ENCODE results near the gene TMEM134. TPM values are rescaled to one million over a fixed set of nuclear protein-coding genes. Genes with fewer than 3 reads are reported as not detected.

The TMEM134 gene
- total RNA-seq, 4 donors from 2014 or later = 80.0 to 126 (median 86.1) TPM

DNA sequence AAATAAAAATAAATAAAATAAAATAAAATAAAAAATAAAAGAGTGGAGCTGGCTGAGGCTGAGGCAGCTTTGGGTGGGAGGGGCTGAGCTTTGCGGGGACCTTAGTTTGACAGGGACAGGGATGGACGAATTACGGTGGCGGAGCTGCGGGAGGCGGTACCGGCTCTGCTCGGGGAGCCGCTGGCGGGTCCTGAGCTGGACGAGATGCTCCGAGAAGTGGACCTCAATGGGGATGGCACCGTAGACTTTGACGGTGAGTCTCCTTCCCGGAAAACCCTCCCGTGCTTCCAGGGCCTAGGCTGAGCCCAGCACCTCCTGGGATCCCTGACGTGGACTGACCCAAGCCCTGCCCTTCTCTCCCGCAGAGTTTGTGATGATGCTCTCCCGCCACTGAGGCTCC lies 10.8 kb downstream of the TMEM134 start:
- DNase-seq = no peak

DNA sequence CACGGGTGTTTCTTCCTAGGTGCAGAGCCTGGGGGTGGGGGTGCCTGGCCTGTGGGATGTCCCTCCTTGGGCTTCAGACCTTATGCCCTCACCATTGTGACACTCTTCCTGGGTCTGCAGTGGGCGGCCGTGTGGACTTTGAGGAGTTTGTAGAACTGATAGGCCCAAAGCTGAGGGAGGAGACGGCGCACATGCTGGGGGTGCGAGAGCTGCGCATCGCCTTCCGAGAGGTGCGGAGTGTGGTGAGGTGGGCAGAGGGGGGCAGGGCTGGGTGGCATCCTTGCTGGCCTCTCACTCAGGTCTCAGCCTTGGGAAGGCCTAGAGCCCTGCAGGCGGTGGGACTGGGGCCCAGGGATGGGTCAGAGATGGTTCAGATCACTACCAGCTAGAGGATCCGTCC lies 11.6 kb downstream of the TMEM134 start:
- H3K27ac ChIP-seq = no peak overlapping the region
- H3K4me1 ChIP-seq = peaks cover 0 to 12% (median 0%) of the 10 kb centered on the region in 4 donors
- no peaks in the 10 kb centered on the region for H3K36me3 ChIP-seq
- H3K4me3 ChIP-seq = no peak overlapping the region
- no peaks in the 10 kb centered on the region for H3K9me3 ChIP-seq
- no peak for TF ChIP-seq POLR2A (IDR thresholded peaks at IDR 0.05)
- TF ChIP-seq, protein P1, sequence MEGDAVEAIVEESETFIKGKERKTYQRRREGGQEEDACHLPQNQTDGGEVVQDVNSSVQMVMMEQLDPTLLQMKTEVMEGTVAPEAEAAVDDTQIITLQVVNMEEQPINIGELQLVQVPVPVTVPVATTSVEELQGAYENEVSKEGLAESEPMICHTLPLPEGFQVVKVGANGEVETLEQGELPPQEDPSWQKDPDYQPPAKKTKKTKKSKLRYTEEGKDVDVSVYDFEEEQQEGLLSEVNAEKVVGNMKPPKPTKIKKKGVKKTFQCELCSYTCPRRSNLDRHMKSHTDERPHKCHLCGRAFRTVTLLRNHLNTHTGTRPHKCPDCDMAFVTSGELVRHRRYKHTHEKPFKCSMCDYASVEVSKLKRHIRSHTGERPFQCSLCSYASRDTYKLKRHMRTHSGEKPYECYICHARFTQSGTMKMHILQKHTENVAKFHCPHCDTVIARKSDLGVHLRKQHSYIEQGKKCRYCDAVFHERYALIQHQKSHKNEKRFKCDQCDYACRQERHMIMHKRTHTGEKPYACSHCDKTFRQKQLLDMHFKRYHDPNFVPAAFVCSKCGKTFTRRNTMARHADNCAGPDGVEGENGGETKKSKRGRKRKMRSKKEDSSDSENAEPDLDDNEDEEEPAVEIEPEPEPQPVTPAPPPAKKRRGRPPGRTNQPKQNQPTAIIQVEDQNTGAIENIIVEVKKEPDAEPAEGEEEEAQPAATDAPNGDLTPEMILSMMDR (IDR thresholded peaks at IDR 0.05) = no peak
- H3K27me3 ChIP-seq = no peaks in the 10 kb centered on the region
- no peak for DNase-seq

More for the DNA sequence above, 10.8 kb downstream of the TMEM134 start:
- no peak for TF ChIP-seq POLR2A (IDR thresholded peaks at IDR 0.05)
- TF ChIP-seq, protein P1 (IDR thresholded peaks at IDR 0.05) = no peak
- Histone ChIP-seq H3K9me3 (no peaks in the 10 kb centered on the region), H3K27me3 (no peaks in the 10 kb centered on the region), H3K4me3 (no peak overlapping the region), H3K4me1 (peaks cover 0 to 12% (median 0%) of the 10 kb centered on the region in 4 donors), H3K36me3 (no peaks in the 10 kb centered on the region), H3K27ac (peak overlapping the region in 2 of 4 donors; percentile 77 to 79)

DNA sequence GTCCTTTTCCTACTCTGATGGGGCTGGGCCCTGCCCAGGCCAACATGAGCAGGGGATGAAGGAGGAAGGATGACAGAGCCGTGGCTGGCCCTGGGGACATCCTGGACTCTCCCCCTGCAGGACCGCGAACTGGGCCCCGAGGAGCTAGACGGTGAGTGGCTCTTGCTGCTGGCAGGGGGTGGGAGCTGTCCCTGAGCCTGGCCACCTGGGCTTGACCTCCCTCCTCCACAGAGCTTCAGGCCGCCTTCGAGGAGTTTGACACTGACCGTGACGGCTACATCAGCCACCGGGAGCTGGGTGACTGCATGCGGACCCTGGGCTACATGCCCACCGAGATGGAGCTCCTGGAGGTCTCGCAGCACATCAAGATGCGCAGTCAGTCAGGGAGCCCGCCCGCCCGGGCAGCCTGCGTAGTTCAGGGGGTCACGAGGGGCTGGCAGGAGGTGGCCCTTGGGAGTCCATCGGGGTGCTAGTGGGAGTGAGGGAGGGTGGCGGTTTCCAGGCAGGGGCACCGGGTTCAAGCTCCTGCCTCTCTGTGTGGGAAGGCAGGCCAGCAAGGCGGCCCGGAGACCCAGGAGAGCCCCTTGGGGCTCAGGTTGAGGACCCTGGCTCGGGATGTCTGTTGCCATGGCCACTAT lies 12.9 kb downstream of the TMEM134 start:
- Histone ChIP-seq H3K27me3 (no peaks in the 10 kb centered on the region), H3K27ac (no peak overlapping the region), H3K4me3 (no peak overlapping the region), H3K36me3 (no peaks in the 10 kb centered on the region), H3K4me1 (peaks cover 0 to 12% (median 0%) of the 10 kb centered on the region in 4 donors), H3K9me3 (no peaks in the 10 kb centered on the region)
- no peak for TF ChIP-seq POLR2A (IDR thresholded peaks at IDR 0.05)
- TF ChIP-seq, protein P1 (IDR thresholded peaks at IDR 0.05) = no peak
- DNase-seq = no peak

DNA sequence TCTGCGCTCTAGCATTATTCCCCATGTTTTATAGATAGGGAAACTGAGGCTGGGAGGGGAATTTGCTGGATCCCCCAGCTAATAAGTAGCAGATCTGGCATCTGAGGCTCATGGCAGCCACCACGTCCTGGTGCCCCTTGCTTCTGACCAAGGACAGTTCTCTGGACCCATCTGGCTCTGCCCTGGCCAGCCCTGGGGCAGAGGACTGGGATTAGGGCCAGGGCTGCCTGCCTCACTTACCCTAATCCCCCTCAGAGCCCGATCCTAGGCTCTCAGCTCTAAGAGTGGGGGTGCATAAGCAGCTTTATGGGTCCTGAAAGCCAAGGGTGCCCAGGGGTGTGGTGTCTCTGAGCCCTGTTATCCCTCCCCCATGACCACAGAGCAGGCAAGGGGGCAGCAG lies 14.0 kb downstream of the TMEM134 start, which contains the start of gene CABP4:
TSS of gene CABP4 (plus strand) at position 301 of the 400 bp plus-strand sequence. CDS start at position 371, 70 bp downstream.
- no peaks in the 10 kb centered on the region for H3K36me3 ChIP-seq
- no peak within 1 kb of the TSS for H3K27ac ChIP-seq
- DNase-seq = no peak
- no peaks in the 10 kb centered on the region for H3K9me3 ChIP-seq
- TF ChIP-seq, protein P1 (IDR thresholded peaks at IDR 0.05) = no peak
- no peak for TF ChIP-seq POLR2A (IDR thresholded peaks at IDR 0.05)
- no peaks in the 10 kb centered on the region for H3K27me3 ChIP-seq
- no peak within 1 kb of the TSS for H3K4me3 ChIP-seq
- H3K4me1 ChIP-seq = peaks cover 0 to 6% (median 3%) of the 10 kb centered on the region in 4 donors

DNA sequence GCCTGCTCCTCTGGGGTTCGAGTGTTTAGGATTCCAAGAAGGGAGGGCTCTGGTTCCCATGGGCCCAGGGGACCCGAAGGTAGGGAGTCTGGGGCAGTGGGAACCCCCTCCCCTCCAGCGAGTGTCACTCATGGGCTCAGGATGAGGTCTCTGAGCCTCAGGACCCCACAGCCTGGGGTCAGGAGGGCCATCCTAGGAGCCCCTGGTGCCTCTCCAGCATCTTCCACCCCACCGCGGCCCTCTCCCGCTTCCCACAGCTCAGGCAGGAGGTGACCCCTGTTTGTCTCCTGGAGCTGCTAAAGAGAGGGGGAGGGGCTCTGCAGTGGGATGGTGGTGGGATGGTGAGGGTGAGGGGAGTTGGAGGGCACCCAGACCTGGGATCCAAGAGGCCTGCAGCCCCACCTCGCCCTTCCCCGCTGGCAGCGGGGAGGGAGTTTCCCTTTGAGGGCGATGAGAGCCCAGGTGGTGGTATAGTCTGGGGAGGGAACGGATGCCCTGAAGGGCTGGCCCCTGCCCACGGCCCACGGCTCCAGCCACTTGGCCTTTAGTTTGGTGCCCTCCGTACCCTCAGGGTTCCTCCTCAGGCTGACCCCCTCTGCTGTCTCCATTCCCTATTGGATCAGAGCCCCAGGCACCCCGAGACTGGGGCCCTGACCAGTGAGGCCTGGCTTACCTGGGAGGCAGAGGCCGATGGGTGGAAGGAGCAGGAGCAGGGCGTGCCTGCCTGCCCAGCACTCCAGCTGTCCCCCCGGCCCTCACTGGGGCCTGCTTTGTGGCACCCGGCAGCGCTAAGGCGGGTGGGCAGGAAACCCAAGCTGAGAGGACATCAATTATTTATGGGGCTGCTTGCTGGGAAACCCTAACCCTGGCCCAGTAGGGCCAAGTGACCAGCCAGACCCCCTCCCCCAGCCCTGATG lies 15.0 kb downstream of the TMEM134 start:
- Histone ChIP-seq H3K4me1 (peaks cover 0 to 10% (median 4%) of the 10 kb centered on the region in 4 donors), H3K36me3 (no peaks in the 10 kb centered on the region), H3K9me3 (no peaks in the 10 kb centered on the region), H3K4me3 (no peak overlapping the region), H3K27me3 (no peaks in the 10 kb centered on the region), H3K27ac (no peak overlapping the region)
- TF ChIP-seq, protein P1 (IDR thresholded peaks at IDR 0.05) = no peak
- TF ChIP-seq POLR2A (IDR thresholded peaks at IDR 0.05) = no peak
- no peak for DNase-seq

Measured in Peyer's patch (tissue), 4 donors.